LNCAP (cell line): ENCODE results near the gene PEX7.
A peak's percentile ranks its signal among the peaks of the same experiment; 100 is the strongest.

Experiments
- TF ChIP-seq, protein P1 (sequence below): fragments of 450-650 bp; IDR thresholded peaks from 2 replicates; pipeline ENCODE4 v1.5.1; 2017; ENCODE audit warnings: mild to moderate bottlenecking

The PEX7 gene

DNA sequence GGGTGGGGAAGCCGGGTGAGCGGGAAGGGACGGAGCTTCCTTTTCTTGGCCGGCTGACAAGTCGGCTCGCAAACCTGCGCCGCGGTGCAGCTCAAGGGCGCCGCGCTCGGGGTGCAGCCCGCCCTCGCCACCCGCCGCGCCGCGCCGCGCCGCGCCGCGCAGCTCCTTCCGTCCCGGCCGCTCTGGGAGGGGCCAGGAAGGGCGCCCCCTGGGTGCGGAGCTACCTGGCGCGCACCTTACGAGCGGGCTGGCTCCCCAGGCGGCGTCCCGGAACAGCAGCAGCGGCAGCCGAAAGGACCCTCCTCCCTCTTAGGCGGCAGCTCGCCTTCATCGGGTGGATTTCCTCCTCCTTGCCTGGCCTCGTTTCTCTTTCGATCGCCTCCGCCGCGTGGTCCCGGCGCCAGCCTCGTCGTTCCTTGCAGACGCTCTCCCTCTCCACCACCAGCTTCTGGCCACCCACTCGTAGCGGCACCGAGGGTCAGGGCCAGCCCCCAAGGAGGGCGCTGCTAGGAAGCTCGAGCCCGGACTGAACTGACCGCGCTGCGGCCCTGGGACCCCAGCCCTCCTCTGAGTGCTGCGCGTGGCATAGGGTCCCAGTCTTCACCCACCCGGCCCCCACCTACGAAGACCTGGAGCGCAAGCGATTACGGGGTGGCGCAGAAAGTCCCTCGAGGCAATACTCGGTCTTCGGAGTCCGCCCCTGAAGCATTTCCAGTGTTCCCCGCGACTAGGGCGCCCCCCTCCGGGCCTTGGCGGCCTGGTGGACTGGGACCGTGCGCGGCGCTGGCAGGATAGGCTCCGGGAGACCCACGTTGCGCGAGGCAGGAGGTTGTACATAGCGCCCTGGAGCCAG is 29.8 kb upstream of the PEX7 start, which contains the start of gene MAP3K5:
Gene MAP3K5 (minus strand): TSS at position 68 of the 853 bp plus-strand sequence. CDS start 320 bp downstream, outside the sequence.
- TF ChIP-seq, protein P1, sequence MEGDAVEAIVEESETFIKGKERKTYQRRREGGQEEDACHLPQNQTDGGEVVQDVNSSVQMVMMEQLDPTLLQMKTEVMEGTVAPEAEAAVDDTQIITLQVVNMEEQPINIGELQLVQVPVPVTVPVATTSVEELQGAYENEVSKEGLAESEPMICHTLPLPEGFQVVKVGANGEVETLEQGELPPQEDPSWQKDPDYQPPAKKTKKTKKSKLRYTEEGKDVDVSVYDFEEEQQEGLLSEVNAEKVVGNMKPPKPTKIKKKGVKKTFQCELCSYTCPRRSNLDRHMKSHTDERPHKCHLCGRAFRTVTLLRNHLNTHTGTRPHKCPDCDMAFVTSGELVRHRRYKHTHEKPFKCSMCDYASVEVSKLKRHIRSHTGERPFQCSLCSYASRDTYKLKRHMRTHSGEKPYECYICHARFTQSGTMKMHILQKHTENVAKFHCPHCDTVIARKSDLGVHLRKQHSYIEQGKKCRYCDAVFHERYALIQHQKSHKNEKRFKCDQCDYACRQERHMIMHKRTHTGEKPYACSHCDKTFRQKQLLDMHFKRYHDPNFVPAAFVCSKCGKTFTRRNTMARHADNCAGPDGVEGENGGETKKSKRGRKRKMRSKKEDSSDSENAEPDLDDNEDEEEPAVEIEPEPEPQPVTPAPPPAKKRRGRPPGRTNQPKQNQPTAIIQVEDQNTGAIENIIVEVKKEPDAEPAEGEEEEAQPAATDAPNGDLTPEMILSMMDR = peak; percentile 69

DNA sequence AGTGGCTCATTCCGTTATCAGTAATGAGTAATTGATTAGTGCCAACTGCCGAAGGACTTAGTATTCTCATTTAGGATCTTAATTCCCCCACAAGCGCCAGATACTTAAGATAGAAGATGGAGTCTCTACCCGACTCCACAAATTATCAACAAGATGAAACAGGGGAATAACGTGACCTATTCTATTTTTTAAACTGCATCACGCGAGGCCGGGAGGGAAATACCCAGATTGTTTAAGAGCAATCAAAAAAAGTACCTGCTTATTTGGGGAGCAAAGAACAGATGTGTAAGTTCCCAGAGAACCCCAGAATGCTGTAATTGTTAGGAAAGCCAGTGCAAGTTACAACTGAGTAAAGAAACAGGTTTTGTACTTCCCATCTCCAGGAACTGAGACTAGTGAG is 29.0 kb upstream of the PEX7 start:
- TF ChIP-seq, protein P1 = no peak

DNA sequence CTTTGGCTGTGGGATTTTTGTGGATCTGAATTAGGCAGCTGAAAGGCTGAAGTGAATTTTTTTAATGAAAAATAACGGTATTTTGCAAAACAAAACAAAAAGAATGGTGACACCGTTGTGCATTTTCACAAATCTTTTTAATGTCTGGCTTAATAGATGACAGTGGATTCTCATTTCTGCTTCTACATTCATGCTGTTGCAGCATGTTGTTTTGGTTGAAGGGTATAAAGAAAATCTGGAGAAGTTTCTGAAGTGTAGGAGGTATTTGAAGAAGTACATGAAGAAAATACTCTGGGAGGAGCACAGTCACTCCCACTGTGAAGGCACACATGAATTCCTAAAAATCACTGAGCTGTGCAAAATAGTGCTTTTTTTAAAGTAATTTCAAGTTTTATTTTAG is 27.0 kb upstream of the PEX7 start:
- TF ChIP-seq, protein P1 = no peak

DNA sequence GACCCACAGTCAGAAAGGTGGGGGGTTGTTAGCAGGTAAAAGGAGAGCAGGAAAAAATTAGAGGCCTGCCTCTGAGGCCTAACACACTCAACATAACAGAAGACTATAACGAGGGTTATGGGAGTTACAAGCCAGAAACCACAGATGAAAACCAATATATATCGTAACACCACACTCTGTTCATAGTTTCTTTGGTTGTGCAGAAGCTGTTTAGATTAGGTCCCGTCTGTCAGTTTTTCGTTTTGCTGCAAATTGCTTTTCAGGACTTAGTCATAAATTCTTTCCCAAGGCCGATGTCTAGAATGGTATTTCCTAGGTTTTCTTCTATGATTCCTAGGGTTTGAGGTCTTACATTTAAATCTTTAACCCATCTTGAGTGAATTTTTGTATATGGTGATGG is 26.4 kb upstream of the PEX7 start:
- TF ChIP-seq, protein P1 = no peak

DNA sequence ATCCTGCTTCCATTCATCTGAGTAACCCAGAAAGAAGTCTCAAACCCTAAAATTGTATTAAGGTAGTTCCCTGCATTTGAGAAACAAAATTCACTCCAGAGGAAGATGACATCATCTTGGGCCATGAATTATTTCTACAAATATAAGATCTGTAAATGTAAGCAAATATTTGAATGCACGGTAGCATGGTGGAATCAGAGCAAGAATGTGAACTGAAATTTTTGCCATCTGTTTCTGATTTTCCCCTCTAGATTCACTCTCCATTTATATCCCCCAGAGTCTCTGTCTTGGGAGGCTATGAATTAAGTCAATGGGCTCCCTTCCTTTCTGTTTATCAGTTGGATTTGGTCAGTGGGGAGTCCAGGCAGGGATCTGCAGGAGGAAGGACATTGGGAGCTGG is 24.3 kb upstream of the PEX7 start:
- TF ChIP-seq, protein P1 = no peak

DNA sequence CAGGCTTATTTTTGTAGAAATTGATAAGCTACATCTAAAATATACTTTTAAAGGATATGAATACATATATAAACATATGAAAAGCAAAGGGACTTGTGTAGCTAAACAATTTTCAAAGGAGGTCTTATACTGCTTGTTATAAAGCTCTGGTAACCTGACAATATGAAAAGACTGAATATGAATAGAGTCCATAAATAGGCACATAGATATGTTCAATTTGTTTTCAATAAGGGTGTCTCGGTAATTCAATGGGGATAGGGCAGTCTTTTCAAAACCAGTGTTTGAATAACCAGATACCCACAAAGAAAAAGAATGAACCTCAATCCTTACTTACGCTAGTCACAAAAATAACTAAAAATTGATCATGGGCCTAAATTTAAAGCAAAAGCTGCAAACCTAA is 20.8 kb upstream of the PEX7 start:
- TF ChIP-seq, protein P1 = no peak

DNA sequence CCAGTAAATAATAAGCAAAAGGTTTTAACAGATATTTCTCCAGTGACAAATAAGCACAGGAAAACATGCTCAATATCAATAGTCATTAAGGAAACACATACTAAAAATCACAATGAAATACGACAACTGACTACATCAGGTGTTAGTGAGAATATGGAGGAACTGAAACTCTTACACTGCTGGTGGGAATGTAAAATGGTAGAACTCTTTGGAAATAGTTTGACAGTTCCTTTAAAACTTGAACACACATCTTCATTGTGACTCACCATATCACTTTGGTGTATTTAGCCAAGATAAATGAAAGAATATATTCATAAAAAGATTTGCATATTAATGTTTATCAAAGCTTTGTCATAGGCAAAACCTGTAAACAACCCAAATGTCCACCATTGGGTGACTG is 18.8 kb upstream of the PEX7 start:
- TF ChIP-seq, protein P1 = no peak
